Left forelimb (tissue), 1 donor: ENCODE results near the gene ANO1.
"Not testable (repeated sequence)": the region's sequence is repeated elsewhere in the genome, so short reads cannot be mapped to it uniquely, and the experiment has no call there.

Source experiments
- DNase-seq: peaks from one replicate; pipeline ENCODE4 v3.0.0-alpha.2; 2018; ENCODE audit warnings: low spot score

Gene ANO1

GRCh38 chr11:70078095-70078780, at the start of gene ANO1:
ANO1 (plus strand) TSS chr11:70078317; CDS start chr11:70078607, 290 bp downstream.
- DNase-seq = no peak

GRCh38 chr11:70029115-70029860, 48.8 kb upstream of the ANO1 start:
- DNase-seq = no peak

GRCh38 chr11:70029861-70030380, 48.2 kb upstream of the ANO1 start:
- no peak for DNase-seq

- DNase-seq = no peak
Observed at GRCh38 chr11:70030412-70030811, 47.7 kb upstream of the ANO1 start.

GRCh38 chr11:70031631-70032469, 46.3 kb upstream of the ANO1 start:
- DNase-seq = no peak

- no peak for DNase-seq
Observed at GRCh38 chr11:70032470-70032795, 45.7 kb upstream of the ANO1 start.

- DNase-seq = no peak
Observed at GRCh38 chr11:70032943-70033710, 45.0 kb upstream of the ANO1 start.

- no peak for DNase-seq
Observed at GRCh38 chr11:70033711-70034070, 44.4 kb upstream of the ANO1 start.

GRCh38 chr11:70034740-70035365, 43.3 kb upstream of the ANO1 start:
- no peak for DNase-seq

- DNase-seq = not testable (repeated sequence)
Observed at GRCh38 chr11:70035665-70036064, 42.5 kb upstream of the ANO1 start.

GRCh38 chr11:70036971-70037882, 40.9 kb upstream of the ANO1 start:
- DNase-seq = no peak

GRCh38 chr11:70038034-70038834, 39.9 kb upstream of the ANO1 start:
- DNase-seq = no peak

- no peak for DNase-seq
Observed at GRCh38 chr11:70040452-70040851, 37.7 kb upstream of the ANO1 start.

- no peak for DNase-seq
Observed at GRCh38 chr11:70040869-70041501, 37.1 kb upstream of the ANO1 start.

GRCh38 chr11:70043482-70043881, 34.6 kb upstream of the ANO1 start:
- DNase-seq = no peak

- DNase-seq = no peak
Observed at GRCh38 chr11:70046089-70046488, 32.0 kb upstream of the ANO1 start.

- no peak for DNase-seq
Observed at GRCh38 chr11:70048279-70049024, 29.7 kb upstream of the ANO1 start.

- no peak for DNase-seq
Observed at GRCh38 chr11:70049045-70049444, 29.1 kb upstream of the ANO1 start.
